OCI-LY7 (cell line): ENCODE measurements around the gene MINDY3. TPM values are rescaled to one million over a fixed set of nuclear protein-coding genes. Genes with fewer than 3 reads are reported as not detected.

Source experiments
- BruUV-seq: library from RNA; stranded (reverse); fragments of 400-500 nt; replicated peaks from 2 replicates; lab custom pipeline; 2021; lab: Mats Ljungman, UMichigan
- CTCF ChIA-PET: fragments of 300-600 bp; sonication (Branson Sonifier 250); formaldehyde crosslinking; loops from one replicate; lab custom pipeline; 2022; ENCODE audit warnings: antibody characterized with exemption; ENCODE audit not compliant: unreplicated experiment; lab: Charles Lee
- POLR2A ChIA-PET: fragments of 300-600 bp; sonication (Branson Sonifier 250); formaldehyde crosslinking; loops from one replicate; lab custom pipeline; 2022; ENCODE audit warnings: antibody characterized with exemption; lab: Charles Lee
- DNase-seq: peaks from one replicate; pipeline ENCODE4 v3.0.0-alpha.2; 2015; ENCODE audit warnings: low spot score
- H2AFZ ChIP-seq: fragments of 200-600 bp; sonication (generic), shearing (Covaris generic); 2 replicates; pipeline ENCODE4 v1.6.1; 2014; ENCODE audit warnings: mild to moderate bottlenecking, antibody characterized with exemption, low read length, moderate library complexity
- H3K27ac ChIP-seq: fragments of 200-600 bp; sonication (generic); 2 replicates; pipeline ENCODE4 v1.5.1; 2014; ENCODE audit warnings: mixed run types, low read depth, mild to moderate bottlenecking, moderate library complexity, low read length, inconsistent platforms; ENCODE audit not compliant: poor library complexity, severe bottlenecking
- H3K36me3 ChIP-seq: fragments of 200-600 bp; sonication (generic); 2 replicates; pipeline ENCODE4 v1.6.1; 2014; ENCODE audit warnings: mild to moderate bottlenecking, antibody characterized with exemption, low read length, moderate library complexity, mixed read lengths; ENCODE audit not compliant: insufficient read depth
- H3K4me1 ChIP-seq: fragments of 200-600 bp; sonication (generic); 2 replicates; pipeline ENCODE4 v1.5.1; 2014; ENCODE audit warnings: mild to moderate bottlenecking, low read length; ENCODE audit not compliant: insufficient read depth, poor library complexity, severe bottlenecking
- H3K4me2 ChIP-seq: fragments of 200-600 bp; sonication (generic); 2 replicates; pipeline ENCODE4 v1.6.1; 2014; ENCODE audit warnings: mild to moderate bottlenecking, low read length
- H3K4me3 ChIP-seq: fragments of 200-600 bp; sonication (generic); 2 replicates; pipeline ENCODE4 v1.5.1; 2014; ENCODE audit warnings: mild to moderate bottlenecking, low read depth, low read length; ENCODE audit not compliant: poor library complexity, severe bottlenecking
- H3K79me2 ChIP-seq: fragments of 200-600 bp; sonication (generic); 2 replicates; pipeline ENCODE4 v1.6.1; 2016; ENCODE audit warnings: low read depth, mild to moderate bottlenecking, low read length, moderate library complexity, mixed read lengths; ENCODE audit not compliant: insufficient read depth
- H3K9me2 ChIP-seq: fragments of 200-600 bp; sonication (generic); 2 replicates; pipeline ENCODE4 v1.6.1; 2016; ENCODE audit warnings: mild to moderate bottlenecking, low read length, mixed read lengths; ENCODE audit not compliant: insufficient read depth
- H3K9me3 ChIP-seq: fragments of 200-600 bp; sonication (generic); 2 replicates; pipeline ENCODE4 v1.6.1; 2014; ENCODE audit warnings: mild to moderate bottlenecking, mixed run types, low read length, mixed read lengths
- H4K20me1 ChIP-seq: fragments of 200-600 bp; sonication (generic); 2 replicates; pipeline ENCODE4 v1.6.1; 2014; ENCODE audit warnings: mild to moderate bottlenecking, antibody characterized with exemption, low read length, moderate library complexity, mixed read lengths; ENCODE audit not compliant: insufficient read depth
- EZH2phosphoT487 ChIP-seq: fragments of 200-600 bp; sonication (generic); IDR thresholded peaks from 2 replicates; pipeline ENCODE4 v1.6.1; 2018; ENCODE audit warnings: low read depth, borderline replicate concordance, mild to moderate bottlenecking, mixed run types, antibody characterized with exemption, low read length, moderate library complexity, mixed read lengths
- intact Hi-C: fragments of 100-400 bp; cut with micrococcal nuclease; formaldehyde crosslinking; loops from one replicate; pipeline ENCODE4 v1.10.0; 2022; ENCODE audit not compliant: unreplicated experiment
- total RNA-seq, 2 experiments: library from RNA; depleted of rRNA in 1 of 2; stranded (reverse); fragments of >200 nt in 1 of 2; shearing (Covaris generic) in 1 of 2; gene quantifications; 2 replicates each; pipeline ENCODE4 v1.2.3, GENCODE V29; 2014 to 2022
- TF ChIP-seq, protein P1 (sequence below): fragments of 200-600 bp; sonication (generic); conservative IDR thresholded peaks from 2 replicates; pipeline ENCODE4 v1.5.1; 2014; ENCODE audit warnings: mild to moderate bottlenecking, antibody characterized with exemption, low read length, moderate library complexity, mixed read lengths

MINDY3 gene
- total RNA-seq, 2 experiments from 2014 or later: 15.7 to 23.3 TPM

DNA sequence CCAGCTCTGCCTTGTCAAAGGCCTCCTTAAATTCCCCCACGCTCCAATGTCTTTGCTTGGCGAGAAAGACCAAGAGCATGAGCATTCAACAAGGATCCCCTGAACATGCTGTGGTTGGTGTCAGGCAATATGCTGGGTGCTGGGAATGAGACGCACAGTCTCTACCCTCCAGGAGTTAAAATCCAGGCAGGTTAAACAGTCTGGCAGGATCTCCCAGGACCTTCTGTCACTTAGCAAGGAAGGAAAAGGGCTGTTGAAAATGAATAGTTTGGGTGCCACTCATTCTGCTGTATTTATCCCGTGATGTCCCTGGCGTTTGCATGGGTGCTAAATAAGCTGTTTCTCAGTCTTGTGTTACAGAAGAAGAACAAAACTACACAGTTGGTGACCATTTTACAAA is 118.7 kb downstream of the MINDY3 start:
- intact Hi-C loops: no loop called here
- no peak overlapping the region for H3K27ac ChIP-seq
- TF ChIP-seq, protein P1, sequence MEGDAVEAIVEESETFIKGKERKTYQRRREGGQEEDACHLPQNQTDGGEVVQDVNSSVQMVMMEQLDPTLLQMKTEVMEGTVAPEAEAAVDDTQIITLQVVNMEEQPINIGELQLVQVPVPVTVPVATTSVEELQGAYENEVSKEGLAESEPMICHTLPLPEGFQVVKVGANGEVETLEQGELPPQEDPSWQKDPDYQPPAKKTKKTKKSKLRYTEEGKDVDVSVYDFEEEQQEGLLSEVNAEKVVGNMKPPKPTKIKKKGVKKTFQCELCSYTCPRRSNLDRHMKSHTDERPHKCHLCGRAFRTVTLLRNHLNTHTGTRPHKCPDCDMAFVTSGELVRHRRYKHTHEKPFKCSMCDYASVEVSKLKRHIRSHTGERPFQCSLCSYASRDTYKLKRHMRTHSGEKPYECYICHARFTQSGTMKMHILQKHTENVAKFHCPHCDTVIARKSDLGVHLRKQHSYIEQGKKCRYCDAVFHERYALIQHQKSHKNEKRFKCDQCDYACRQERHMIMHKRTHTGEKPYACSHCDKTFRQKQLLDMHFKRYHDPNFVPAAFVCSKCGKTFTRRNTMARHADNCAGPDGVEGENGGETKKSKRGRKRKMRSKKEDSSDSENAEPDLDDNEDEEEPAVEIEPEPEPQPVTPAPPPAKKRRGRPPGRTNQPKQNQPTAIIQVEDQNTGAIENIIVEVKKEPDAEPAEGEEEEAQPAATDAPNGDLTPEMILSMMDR: no peak
- no peak for TF ChIP-seq EZH2phosphoT487
- no peaks in the 10 kb centered on the region for H3K79me2 ChIP-seq
- no peak overlapping the region for H3K4me3 ChIP-seq
- H3K36me3 ChIP-seq: no peaks in the 10 kb centered on the region
- H3K4me1 ChIP-seq: no peaks in the 10 kb centered on the region
- H3K9me3 ChIP-seq: no peaks in the 10 kb centered on the region
- ChIA-PET CTCF (no interaction called here), POLR2A (no interaction called here)
- no TSS peak for BruUV-seq
- no peaks in the 10 kb centered on the region for H3K9me2 ChIP-seq
- no peak overlapping the region for H2AFZ ChIP-seq
- no peaks in the 10 kb centered on the region for H4K20me1 ChIP-seq
- no peak overlapping the region for H3K4me2 ChIP-seq
- DNase-seq: no peak

DNA sequence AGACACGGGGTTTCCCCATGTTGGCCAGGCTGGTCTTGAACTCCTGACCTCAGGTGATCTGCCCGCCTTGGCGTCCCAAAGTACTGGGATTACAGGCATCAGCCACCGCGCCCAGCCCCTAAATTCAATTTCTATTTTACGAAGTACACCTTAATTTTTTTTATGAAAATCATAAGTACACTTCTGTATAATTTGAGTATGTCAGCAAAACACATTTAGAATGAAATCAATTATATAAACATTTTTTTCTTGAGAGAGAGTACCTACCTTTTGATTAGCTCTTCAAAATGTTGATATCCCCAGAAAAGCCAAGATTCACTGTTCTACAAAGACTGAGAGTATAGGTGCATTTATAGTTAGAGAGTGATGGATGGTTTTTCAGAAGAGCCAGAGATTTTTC is 120.0 kb downstream of the MINDY3 start:
- no peaks in the 10 kb centered on the region for H3K9me2 ChIP-seq
- no peaks in the 10 kb centered on the region for H3K9me3 ChIP-seq
- no peaks in the 10 kb centered on the region for H3K36me3 ChIP-seq
- BruUV-seq: no TSS peak
- H2AFZ ChIP-seq: no peak overlapping the region
- intact Hi-C loops: no loop called here
- H3K4me2 ChIP-seq: no peak overlapping the region
- no peak for DNase-seq
- H3K79me2 ChIP-seq: no peaks in the 10 kb centered on the region
- H3K27ac ChIP-seq: no peak overlapping the region
- no peak overlapping the region for H3K4me3 ChIP-seq
- CTCF ChIA-PET: no interaction called here
- no peaks in the 10 kb centered on the region for H3K4me1 ChIP-seq
- TF ChIP-seq, protein P1: no peak
- no peak for TF ChIP-seq EZH2phosphoT487
- no peaks in the 10 kb centered on the region for H4K20me1 ChIP-seq
- POLR2A ChIA-PET: interaction anchor here (0.8 to 0.9 kb wide), 2 partner anchors 47 to 684 kb away, joined by 3 to 4 read pairs; no protein-coding TSS in a partner anchor

- ChIA-PET CTCF (no interaction called here), POLR2A (interaction anchor here (0.6 to 0.9 kb wide), 5 partner anchors 10 to 683 kb away, joined by 3 to 4 read pairs (median 3); no protein-coding TSS in a partner anchor)
- Histone ChIP-seq H3K4me2 (no peak overlapping the region), H3K36me3 (no peaks in the 10 kb centered on the region), H4K20me1 (no peaks in the 10 kb centered on the region), H3K27ac (no peak overlapping the region), H3K79me2 (no peaks in the 10 kb centered on the region), H3K4me3 (no peak overlapping the region), H2AFZ (no peak overlapping the region), H3K4me1 (no peaks in the 10 kb centered on the region), H3K9me2 (no peaks in the 10 kb centered on the region), H3K9me3 (no peaks in the 10 kb centered on the region)
- no TSS peak for BruUV-seq
- intact Hi-C loops: no loop called here
- DNase-seq: no peak
- TF ChIP-seq, protein P1: no peak
- no peak for TF ChIP-seq EZH2phosphoT487
Observed at GRCh38 chr10:15739254-15739970, 120.9 kb downstream of the MINDY3 start.
